GM11168 (cell line): ENCODE measurements around the gene UTP25.

Experiments
- in situ Hi-C: fragments of 300-500 bp; cut with MboI; formaldehyde crosslinking; loops from one replicate; pipeline ENCODE4 v1.12.0; 2022; ENCODE audit warnings: low sequenced_read_pairs; ENCODE audit not compliant: unreplicated experiment

UTP25 gene

DNA sequence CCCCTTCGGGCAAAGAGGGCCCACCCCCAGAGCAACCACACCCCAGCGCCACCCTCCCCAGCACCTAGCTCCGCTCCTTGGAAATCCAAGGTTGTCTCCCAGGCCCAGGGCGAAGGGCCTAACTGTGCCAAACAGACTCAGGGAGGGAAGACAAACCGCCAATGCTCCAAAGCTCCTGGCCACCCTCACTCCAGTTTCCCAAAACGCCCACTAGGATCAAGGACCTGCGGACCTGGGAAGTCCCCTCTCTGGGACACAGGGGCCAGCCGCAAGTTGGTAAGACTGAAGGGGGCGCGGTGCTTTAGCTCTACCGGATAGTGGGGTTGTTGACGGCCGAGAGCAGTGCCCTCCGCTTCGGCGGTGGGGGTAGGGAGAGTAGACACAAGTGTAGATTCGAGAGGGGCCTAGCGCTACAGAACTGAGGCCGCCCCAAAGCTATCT lies 22.4 kb upstream of the UTP25 start:
- in situ Hi-C loops, result no loop called here

DNA sequence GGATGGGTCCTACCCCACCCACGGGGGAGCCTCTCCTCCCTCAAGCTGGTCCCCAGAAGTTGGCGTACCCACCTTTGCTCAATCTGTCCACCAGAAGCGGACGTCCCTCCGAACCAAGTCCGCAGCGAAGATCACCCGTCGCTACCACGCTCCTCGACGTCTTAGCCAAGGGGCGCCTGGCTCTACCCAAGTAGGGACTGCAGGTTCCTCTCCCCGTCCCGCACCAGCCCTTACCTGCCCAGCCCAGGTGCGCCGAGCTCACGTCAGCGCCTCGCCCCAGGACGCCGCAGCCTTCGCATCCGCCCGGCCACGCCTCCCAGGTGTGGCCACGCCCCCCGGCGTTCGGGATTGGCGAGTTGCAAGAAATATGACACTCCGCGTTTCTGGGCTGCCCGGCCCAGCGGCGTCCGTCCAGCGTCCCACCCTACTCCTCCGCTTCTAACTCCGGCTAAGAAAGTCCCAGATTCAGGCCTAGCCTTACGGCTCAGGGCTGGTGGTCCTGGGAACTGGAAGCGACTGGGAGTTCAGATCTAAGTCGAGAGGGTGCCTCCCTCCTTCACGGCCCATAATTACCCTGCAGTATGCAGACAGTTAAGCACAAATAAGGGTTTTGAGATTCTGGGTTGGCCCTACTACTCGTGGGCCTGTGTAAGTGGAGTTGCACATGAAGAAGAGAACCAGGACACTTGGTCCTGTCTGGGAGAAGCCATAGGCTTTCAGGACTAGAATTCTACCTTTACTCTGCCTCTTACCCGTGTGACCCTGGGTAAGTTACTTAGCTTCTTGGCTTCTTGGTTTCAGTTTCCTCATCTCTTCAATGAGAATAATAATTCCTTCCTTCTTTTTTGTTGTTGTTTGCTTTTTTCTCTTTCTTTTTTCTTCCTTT lies 21.7 kb upstream of the UTP25 start, which contains the start of gene IRF6:
Gene IRF6, minus strand, starts transcription at position 268 of the 886 bp plus-strand sequence. CDS start 4,729 bp downstream, outside the sequence.
- in situ Hi-C loops, result no loop called here

DNA sequence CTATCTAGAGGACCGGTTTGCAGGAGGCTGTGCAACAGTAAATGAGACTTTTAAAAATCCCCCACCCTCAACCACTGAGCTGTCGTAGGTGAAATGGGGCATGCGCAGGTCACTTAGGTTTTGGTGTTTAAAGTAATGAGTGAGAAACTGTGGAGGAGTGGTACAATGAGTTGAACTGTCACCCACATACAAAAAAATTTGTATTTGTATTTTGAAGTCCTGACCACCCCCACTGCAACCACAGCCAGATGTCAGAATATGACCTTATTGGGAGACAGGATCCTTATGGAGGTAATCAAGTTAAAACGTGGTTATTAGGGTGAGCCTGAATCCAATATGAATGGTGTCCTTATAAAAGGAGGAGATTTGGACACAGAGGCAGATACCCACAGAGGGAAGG lies 20.3 kb upstream of the UTP25 start:
- in situ Hi-C loops, result no loop called here

DNA sequence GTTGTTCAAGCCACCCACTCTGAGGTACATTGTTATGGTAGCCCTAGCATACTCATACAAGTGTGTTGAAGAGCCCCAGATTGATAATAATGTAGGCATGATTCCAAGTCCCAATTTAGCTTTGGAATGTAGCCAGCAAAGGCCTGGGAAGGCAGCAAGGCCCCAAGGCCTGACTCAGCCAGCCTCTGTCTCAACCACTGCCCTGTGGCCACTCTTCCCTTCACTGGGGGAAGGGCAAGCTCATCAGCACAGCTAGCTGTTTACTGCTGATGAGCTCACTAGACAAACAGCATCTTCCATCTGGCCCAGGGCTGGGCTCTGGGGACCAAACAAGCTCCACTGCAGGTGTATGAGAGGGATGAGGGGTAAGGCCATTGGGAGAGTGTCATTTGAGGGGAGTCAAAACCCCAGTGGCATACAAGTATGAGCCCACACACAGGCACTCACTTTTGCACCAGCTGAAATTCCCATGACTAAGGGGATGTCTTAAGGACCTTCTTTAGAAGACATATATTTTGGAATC lies 19.7 kb upstream of the UTP25 start:
- in situ Hi-C loops, result no loop called here

DNA sequence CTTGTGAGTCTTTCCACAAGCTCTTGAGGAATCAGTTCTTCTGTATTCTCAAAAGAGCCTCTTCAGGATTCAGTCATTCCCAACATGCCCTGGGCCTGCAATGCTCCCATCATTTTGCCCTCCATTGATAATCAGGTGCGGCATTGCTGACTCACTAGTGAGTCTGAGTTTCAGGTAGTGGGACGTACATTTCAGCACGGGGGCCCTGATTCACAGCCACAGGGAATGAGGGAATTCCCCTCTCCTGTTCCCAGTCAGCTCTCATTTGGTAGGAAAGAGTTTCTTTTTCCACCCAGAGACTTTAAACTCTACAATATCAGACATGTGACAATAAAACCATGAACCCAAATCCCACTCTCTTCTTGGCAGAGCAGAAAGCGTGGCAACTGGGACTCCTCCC lies 18.2 kb upstream of the UTP25 start:
- in situ Hi-C loops, result no loop called here

DNA sequence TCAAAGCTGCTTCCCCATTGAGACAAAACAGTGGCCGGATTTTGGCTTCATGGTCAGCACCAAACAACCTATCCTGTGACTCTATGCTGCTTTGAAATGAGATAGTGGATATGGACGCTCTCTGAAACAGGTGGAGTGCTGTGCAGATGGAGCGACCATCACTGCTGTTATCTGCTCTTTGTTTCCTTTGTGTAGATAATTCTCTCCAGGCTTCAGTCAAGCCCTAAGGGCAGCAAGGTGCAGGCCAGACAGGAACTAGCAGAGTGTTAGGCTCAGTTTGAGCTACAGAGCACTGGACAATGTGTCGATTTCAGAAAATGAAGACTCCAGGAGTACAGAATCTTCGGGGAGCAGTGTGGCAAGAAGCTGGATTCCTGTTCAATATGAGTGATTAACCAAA lies 17.0 kb upstream of the UTP25 start:
- in situ Hi-C loops, result no loop called here

DNA sequence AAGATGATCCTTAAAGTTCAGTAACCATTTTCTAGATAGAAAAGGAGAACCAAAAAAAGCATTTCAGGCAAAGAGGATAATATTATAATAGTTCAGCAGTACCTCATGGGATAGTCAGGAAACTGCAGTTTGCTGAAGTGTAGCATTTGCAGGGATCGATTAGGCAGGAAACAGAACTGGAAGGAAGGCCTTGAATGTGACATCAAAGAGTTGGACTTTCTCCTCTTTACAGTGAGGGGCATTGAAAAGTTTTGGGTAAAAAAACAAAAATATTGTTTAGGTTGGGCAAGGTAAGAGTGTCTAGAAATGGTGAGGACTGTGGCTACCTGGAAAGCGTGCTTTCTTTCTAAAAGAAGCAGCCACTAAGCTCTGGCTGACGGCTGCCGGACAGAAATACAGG lies 13.9 kb upstream of the UTP25 start:
- in situ Hi-C loops, result no loop called here

DNA sequence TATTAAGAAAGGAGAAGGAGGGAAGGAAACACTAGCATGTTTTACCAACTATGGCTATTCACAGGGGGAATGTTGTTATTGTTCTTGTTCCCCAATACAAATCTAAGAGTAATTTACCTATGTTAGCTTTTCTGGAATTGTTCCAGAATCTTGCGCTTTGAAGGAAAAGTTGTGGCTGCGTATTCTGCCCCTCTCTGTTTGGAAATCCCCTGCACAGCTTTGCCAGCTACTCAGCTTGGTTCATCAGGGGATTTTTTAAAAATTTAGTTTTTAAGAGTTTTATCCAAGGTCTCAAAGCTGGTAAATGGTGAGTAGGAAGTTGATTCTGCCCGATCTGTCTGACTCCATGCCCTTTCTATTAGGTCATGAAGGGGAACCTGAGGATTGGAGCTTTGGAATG lies 12.3 kb upstream of the UTP25 start:
- in situ Hi-C loops, result no loop called here

DNA sequence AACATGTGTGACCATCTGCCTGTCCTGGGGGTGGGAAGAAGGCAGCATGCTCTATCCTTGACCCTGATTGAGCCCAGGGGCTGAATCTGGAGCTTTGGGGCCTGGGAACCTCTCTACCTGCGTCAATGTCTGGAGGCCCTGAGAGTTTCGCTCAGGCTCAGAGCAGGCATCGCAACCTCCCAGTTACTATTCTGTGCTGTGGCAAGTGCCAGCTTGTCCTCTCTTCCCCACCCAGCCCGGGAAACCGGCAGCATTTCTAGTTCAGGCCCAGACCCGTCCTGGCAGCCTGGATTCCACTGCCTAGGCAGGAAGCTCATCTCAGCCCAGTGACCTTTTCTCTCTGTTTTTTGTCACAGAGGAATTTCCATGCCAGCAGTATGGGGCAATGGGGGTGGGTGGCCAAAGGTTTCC lies 11.8 kb upstream of the UTP25 start:
- in situ Hi-C loops, result no loop called here

DNA sequence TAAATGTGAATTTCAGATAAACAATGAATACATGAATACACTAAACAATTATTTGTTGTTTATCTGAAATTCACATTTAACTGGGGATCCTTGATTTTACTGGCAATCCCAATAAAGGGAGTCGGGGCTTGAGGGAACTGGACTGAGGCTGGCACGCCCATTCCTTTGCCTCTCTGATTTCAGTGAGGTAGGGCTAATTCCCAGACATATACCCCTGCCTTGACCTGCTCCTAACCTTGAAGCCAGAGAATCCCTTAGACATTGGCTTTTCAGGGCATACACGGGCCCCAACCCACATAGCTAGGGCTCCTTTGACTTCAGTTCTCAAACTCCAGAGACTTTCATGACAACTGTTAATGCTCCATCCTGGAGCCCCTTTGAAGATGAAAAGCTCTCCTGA lies 10.8 kb upstream of the UTP25 start:
- in situ Hi-C loops, result no loop called here

DNA sequence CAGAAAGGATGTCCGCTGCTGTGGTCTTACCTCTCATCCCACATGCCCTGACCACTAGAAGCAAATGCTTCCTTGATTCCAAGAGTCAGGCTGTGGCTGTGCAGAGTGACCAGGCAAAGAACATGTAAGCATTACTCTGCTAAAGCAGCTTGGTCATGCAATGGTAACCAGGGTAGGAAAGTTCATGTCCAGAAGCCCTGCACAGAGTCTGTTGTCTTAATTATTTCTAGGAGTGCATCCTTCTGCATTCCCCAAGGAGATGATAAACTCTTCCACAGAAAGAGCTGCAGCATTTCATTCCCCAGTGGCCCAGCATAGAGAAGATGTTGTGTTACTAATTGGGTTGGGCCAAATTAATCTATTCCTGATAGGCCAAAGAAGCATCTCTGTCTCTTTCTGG lies 10.1 kb upstream of the UTP25 start:
- in situ Hi-C loops, result no loop called here

DNA sequence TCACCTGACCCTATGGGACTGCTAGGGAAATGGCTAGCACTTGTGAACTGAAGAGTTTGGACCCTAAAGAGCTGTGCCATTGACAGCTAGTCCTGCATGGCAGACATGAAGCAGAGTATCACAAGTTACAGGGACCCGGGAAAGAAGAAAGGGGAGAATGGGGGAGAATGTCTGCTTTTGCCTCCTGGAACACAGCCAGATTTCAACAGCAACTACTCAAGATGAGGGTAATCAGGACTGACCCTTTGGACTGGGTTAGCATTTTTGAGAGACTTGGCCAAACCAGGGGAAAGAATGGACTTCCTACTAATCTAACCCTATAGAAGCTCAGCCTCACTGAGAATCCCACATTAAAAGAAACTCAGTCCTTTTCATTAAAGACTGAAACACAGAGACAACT lies 8.7 kb upstream of the UTP25 start:
- in situ Hi-C loops, result no loop called here

DNA sequence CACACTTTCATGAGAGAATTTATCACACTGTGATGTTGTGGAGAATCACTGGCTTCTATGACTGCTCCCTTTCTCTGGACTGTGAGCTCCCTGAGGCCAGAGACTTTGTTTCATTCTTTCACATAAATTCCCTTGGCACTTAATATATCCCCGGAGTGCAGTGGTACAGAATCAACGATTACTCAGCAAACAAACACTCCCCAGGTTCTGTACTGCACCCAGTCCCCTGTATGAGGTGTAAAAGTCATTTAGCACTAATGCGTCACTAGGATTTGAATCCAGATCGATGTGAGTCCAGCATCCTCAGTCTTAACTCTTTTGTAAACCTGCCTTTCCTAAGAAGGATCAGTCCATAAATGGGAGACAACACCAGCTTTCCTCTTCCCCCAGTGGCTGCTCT lies 6.8 kb upstream of the UTP25 start:
- in situ Hi-C loops, result no loop called here

DNA sequence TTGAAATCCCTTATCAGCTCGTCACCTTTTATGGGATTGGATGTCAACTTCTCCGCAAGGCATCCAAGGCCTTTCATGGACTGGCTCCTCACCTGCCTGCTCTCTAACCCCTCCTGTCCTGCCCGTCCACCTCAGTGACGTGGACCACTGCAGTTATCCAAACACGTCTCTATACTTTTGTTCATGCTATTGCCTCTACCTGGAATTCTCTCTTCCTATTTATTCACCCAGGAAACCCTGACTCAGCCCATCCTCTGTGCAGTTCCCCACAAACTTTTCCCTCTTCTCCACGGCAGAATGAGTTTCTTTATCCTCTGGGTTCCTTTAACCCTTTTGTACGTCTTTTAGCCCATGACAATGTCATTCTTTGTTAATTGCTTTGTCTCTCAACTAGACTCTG lies 5.1 kb upstream of the UTP25 start:
- in situ Hi-C loops, result no loop called here

DNA sequence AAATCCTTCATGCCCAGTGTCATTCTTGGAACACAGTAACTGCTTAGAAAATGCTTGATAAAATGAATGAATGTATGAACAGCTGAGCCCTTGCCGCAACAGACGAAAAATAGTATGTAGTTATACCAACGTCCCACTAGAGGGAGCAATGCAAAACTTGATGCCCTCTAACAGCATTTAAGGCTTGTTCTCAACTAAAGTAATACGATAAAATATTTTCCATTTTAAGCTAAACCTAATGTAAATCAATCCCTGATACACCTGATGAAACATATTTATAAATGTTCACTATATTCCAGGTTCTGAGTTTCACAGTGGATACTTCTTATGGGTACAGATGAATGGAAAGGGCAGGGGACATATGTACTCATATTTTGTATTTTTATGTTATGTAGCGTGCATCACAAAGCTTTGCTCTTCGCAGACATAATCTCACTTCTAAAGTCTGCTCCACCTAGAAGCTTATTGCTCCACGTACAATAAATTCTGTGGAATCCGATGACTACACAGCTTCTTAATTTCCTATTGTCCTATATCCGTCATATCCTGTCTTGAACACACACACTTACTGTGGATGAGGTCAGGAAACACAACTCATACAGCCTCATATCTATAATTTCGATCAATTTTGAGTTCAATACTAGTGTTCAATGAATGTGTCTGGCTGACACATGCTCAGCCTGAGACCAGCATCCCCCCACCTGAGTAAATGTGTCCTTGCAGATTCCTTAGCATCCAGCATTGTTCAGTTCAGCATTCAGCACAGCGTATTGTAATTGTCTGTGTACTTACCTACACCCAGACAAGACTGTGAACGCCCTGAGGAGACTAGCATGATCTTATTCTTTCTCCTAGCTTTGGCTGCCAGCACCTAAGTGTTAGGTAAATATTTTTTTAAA lies 4.4 kb upstream of the UTP25 start:
- in situ Hi-C loops, result no loop called here

DNA sequence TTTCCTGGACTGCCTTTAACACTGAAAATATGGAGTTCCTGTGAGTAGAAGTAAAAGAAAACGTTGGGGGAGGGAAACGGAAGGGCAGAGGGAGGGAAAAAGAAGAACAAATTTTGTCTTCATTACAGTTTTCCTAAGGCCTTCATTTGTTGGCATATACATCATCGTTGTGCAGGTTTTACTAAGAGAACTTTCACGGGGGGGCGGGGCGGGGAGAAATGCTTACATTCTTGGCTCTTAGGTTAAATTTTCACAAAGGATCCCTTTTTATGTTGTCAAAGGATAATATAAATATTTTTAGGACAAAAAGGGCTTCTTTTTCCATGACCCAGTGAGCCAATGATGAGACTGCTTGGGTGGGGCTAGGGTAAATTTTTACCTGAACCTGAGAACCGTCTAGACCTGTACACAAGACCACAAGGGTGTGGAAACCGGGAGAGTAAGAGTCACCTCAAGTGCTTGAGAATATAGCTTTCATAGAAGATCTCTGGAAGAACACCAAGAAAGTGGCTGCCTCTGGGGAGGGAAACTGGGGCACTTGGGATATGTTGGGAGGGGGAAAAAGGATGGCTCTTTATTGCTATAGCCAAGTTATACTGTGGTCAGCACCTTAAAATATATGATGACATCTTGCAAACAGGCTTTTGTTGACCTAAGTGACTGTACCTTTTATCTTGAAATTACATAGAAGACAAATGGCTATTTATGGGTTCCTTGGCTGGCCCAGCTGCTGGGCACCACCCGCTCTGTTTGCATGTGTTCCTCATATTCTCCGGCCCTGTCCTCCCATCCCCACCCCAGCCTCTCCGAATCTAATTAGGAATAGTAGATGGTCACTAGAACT lies 2.0 kb upstream of the UTP25 start:
- in situ Hi-C loops, result no loop called here

DNA sequence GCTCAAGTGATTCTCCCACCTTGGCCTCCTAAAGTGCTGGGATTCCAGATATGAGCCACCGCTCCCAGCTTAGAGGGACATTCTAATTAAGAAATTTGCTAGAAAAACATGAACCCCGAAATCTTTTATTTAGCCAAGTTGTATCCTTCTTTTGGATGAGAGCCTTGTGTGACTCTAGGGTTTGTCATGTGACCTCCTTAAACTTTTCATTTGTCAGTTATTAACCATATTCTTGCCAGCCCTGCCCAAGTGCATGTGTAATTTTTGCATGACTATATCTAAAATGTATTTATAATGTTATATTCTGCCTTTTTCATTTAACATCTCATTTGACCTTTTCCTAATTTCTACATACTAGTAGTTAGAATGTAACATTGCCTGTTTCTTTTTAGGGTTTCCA lies 1.9 kb downstream of the UTP25 start:
- in situ Hi-C loops, result no loop called here

DNA sequence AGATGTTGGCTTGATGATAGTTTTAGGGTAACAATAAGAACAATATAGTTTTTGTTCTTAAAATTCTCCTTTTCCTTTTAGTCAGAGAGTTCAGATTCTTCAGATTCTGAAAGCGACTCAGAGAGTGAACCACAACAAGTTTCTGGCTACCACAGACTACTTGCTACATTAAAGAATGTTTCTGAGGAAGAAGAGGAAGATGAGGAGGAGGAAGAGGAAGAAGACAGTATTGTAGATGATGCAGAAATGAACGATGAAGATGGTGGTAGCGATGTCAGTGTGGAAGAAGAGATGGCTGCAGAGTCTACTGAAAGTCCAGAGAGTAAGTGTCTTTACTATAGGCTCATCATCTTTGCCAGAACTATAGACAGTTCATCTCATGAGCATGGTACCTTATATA lies 3.0 kb downstream of the UTP25 start:
- in situ Hi-C loops, result no loop called here

DNA sequence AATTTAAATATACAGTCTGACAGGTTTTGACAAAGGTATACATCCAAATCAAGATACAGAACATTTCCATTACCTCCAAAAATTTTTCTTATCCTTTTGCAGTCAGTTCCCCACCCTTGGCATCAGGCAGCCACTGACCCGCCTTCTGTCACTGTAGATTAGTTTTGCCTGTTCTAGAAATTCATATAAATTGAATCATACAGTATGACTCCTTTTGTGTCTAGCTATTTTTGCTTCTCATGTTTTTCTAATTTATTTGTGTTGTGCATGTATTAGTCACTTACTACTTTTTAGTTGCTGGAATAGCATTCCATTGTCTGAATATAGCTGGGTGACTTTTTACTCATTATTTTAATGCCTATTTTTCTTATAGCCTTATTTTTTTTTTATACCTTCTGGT lies 3.8 kb downstream of the UTP25 start:
- in situ Hi-C loops, result no loop called here

DNA sequence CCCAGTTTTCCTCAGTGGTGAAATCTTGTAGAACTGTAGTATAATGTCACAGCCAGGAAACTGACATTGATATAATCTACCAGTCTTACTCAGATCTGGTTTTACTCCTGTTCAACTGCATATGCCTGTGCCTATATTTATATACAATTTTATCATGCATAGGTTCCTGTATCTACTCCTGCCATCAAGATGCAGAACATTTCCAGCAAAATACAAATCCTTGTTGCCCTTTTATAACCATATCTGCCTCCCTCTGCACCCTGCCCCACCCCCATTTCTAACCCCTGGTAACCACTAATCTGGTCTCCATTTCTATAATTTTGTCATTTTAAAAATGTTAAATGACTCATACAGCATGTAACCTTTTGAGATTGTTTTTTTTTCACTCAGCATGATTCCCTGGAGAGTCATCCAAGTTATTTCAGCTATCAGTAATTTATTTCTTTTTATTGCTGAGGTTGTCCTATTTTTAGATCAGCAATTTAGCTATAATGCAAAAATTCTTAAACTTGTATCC lies 8.1 kb downstream of the UTP25 start:
- in situ Hi-C loops, result no loop called here
